Ureter (tissue), 1 donor: ENCODE data around the gene ZNF804B. TPM values are rescaled to one million over a fixed set of nuclear protein-coding genes. Genes with fewer than 3 reads are reported as not detected.

Experiments used
- DNase-seq: peaks from one replicate; pipeline ENCODE4 v3.0.0-alpha.2; 2020; ENCODE audit warnings: low spot score
- total RNA-seq: library from RNA; stranded (reverse); gene quantifications from one replicate; pipeline ENCODE4 v1.2.4, GENCODE V29; 2023
- donor health status: DM: yes; HTN: yes; CAD: no.

Gene ZNF804B
- not detected for total RNA-seq

DNA sequence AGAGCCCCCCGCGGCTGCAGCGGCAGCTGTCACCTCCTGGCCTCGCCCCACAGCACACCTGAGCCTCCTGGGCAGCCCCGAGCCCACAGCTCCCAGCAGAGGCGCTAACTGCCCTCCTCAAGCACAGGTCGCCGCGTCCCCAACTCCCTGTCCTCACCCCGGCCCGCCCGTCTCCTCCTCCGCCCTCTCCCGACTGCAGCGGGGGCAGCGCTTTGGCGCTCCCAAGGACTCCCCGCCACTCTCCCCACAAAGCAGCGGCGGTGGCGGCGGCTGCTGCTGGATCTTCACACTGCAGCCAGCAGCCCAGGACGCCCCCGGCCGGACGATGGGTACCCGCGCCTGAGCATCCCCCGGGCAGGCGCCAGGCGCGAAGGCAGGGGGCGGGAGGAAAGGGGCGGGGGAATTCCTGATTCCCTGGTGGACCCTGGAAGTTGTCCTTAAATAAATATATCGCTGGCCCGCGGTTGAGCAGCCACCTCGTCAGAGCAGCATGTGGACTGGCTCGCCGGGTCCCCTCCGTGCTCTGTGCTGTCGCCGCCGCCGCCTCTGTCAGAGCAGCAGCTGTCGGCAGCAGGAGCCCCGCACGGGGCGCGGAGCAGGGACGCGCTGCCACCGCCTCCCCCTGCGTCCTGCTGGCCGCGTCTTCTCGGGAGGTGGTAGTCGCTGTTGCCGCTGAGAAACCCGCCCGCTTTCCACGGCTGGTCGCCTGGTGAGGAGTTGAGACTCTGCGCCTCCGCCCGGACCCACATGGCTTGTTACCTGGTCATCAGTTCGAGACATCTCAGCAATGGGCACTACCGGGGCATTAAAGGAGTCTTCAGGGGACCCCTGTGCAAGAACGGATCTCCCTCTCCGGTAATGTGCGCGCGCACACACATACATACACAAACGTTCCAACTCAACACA is at the start of gene ZNF804B:
Gene ZNF804B, plus strand, starts transcription at position 471 of the 906 bp plus-strand sequence. Its CDS starts 277 bp downstream, at position 748.
- no peak for DNase-seq

DNA sequence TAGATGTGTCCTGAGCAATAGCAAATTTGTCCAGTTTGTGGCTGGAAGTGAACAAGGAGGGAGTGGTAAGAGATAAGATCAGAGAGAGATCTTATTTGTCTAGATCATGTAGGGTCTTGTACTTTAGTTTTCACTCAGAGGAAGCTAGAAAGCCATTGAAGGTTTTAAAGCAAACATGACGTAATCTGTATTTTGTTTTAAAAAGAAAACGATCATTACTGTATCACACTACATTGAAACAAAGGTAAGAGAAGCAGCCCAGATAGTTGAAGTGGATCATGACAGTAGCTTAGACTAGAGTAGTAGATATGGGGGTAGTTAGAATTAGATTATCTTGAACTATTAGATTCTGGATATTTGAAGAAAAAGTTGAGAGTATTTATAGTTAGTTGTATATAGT is 23.6 kb upstream of the ZNF804B start:
- no peak for DNase-seq

DNA sequence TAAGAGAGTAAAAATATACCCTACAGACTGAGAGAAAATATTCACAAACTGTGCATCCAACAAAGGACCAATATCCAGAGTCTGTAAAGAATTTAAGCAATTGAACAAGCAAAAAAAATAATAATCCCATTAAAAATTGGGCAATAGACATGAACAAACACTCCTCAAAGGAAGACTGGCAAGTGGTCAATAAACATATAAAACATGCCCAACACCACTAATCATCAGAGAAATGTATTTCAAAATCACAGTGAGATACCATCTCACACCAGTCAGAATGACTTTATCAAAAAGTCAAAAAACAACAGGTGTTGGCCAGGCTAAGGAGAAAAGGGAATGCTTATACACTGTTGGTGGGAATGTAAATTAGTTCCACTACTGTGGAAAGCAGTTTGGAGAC is 21.9 kb upstream of the ZNF804B start:
- DNase-seq = no peak

DNA sequence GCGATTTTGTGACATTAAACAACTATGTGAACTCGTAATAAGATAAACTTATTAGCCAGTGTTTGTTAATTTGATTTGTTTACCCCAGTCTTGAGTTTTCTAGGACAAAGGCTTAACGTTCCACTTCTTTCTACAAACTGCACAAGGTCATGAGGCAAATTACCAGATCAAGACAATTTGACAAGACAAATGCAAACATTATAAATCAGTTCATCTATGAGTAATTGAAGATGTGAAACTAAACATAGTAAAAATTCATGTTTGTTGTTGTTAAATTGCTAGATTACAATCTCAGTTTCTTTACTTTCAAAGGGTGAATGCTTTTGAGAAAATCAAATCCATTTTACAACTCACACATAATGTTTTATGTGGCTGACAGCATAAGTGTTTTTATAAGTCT is 13.4 kb upstream of the ZNF804B start:
- no peak for DNase-seq

DNA sequence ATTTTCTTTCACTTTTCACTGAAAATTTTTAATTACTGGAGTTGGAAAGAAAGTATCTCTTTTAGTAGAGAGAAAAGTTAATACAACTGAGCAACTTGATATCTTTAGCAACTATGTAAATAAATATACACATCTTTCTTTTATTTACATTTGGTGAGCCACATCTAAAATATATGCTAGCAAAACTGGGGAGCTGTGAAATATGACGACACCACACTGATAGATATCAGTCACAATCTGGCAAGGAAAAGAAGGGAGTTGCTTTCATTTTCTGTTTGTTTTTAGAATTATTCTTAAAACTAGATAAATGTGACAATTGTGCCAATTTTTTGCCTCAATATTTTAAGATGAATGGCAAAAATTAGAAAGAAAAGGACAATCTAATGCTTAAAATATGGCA is 2.7 kb upstream of the ZNF804B start:
- no peak for DNase-seq

DNA sequence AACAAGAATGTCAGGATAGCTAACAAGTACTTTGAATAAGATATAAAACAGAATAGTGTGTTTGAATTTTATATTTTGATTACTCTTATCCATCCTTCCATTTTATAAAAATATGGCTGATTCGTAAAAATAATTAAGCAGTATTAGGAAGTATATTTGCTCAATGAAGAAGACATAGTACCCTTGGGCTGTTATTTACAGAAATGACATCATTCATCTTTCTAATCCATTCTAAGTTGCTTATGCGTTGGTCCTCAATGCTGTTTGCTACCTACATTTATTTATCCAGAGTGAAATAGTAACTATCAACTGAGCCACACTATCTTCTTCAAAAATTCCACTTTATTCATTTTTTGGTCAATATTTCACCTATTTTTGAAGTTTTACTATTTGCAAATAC is 2.1 kb upstream of the ZNF804B start:
- DNase-seq = no peak

DNA sequence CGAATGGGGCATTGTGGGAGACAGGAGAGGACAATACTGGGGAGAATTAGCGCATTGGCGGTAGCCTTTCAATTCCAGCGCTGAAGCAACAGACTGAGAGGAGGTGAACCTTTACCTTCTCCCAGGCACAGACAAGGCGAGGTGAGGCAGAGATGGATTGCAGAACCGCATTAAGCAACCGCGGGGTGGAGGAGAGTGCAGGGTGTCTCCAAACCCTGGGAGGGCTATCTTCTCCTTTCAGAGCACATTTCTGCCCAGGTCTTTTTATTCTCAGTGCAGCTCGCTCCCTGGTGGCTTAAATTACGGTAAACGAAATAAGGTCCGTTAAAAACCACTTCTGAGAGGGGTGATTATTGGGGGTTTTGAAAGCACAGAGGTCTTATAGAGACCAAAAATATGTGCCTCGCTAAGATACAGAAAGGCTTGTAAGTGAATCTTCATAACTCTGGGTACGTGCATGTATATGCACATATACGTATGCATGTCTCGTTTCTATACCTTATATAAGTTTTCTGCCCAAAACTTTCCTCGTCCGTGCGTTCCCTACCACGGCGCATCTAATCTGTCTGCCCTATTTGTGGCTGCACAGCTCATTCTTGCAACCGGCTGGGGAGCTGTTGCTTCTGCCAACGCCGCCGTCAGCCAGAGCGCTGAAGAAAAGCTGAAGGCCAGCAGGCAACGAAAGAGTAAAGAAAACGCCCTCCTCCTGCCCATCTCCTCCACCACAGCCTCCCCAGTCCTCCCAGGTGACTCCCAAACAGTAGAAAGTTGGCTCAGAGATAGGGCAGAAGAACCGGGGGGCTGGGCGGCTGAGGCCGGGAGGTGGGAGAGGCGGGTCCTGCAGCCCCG is 895 bp upstream of the ZNF804B start:
- no peak for DNase-seq

DNA sequence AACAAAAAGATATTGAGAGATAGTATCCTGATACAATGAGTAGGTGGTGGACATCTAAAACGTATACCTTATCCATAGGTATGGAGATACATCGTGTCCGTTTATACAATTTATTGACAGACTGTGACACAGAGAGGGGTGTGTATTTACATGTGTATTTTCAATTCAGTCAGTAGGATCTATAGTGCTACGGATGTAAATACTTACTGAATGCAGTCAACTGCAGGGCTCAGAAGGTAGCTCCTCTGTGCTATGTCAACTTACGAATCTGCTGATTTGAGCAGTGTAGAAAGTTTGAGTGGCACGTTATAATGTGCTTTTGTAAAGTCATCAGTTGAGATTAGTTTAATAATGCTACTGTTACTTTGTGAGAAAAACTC is 626 bp downstream of the ZNF804B start:
- no peak for DNase-seq

DNA sequence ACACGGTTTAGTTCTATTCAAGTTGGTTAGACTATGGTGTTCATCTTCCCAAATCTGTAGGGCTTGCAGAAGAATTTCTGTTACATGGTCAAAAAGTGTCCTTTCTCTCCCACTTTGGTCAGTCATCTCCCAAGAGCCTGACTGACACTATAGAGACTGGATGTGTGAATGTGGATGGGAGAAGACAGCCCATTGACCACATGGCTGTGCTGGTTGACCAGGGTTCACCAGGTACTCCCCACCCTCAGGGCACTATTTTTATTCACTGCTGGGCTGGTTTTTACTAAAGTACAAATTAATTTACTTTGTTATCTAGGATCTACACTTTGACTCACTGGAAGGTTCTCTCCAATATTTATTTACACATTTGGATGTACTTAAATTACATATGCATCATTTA is 2.3 kb downstream of the ZNF804B start:
- no peak for DNase-seq

DNA sequence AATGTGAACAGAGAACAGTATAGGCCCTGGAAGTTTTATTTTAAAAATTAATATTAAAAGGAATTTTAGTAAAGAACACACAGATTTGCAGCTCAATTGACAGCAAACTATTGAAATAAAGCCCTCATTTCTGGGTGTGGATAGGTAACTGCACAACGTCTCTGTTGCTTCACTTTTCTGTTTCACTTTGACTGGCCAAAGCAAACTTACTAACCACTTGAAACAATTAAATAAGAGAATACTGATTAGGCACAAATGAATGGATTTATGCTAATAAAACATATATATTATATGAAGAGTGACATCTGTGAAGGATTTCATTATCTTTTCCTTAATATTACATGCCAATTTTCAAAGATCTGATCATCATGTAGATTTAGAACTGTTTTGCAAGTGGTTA is 11.9 kb downstream of the ZNF804B start:
- DNase-seq = no peak

DNA sequence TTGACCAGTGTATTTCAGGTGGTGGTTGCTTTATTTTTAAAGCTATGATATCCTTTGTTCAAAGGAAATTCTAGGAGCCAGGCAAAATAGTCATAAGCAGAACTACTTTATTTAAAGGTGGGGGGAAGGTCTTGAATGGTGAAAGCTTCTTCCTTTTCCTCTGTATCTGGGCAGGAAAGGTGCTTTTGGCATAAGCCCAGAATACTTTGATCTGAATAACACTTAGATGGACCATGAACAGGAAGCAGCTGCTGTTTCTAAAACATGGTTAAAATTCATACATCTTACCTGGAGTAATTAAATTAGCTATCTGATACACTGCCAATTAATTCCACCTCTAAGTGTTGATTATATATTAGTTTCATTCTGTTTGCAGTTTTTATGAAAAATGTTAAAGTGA is 13.3 kb downstream of the ZNF804B start:
- no peak for DNase-seq

DNA sequence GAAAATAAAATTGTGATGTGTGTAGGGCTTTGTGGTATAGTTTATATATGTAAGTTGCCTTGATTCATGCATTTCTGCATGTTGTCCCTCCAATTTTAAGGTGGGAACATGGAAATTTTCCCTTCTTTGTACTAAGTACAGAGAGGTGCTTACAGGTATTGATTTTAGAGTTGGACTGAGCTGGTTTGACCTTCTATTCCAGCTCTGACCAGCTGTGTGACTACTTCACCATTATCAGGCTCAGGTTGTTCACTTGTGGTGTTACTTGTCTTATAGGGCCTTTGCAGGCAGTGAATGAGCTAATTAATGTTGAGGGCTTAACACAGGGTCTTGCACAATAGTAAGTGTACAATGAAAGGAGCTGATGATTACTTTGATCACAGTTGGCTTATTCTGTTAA is 16.3 kb downstream of the ZNF804B start:
- no peak for DNase-seq

DNA sequence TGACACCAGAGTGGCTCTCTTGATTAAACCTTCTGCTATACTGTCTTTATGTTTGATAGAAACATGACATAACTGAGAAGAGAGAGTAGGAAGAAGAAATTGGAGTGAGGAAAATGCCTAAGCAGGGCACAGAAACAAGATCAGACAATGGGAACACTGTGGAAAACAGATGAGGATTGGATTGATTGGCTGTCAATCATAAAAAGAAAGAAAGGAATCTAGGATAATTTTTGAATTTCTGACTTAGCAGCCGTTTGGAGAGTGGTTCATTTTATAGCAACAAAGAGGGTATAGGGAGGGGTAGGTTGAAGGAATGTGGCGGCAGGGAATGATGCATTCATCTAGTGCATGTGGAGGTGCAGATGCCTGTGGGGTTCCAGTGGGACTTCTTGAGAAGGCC is 28.3 kb downstream of the ZNF804B start:
- no peak for DNase-seq

DNA sequence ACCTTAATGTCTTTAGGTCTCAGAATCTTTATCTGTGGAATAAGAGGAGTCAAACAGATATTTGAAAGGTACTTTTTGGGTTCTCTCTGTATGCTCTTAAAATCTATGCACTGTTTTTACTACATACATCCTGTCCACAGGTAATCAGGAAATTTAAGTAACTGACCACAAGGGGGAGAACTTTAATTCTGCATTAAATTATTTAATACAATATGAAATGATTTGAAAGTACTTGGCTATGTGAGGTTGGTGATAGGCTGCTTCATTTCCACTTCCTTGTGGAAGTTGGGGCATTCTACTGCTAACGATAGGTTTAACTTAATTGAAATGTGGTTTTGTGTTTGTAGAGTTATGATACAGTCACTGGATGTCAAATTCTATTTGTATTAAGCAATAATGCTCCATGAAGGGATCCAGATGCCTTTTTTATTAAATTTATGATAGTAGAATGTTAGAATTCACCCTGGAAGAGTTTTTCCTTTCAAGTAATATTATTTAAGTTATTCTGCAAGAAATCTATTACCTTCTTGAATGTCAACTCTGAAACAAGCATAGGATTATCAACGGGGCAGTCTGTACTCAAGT is 30.1 kb downstream of the ZNF804B start:
- DNase-seq = no peak

DNA sequence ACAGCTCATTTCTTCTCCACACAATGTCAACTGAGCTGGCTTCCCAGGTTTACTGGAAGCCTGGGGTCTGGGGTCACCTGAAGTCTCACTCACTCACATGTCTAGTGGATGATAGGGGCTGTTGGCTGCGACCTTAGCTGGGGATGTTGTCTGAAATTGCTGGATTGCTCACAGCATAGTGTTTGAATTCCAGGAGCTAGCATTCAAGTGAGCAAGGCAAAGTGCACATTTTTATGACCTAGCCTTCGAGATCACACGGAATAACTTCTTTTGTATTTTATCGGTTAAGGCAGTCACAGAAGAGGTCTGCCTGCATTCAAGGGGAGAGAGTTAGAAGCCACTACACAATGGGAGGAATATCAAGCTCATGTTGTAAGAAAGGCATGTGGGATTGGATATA is 32.4 kb downstream of the ZNF804B start:
- DNase-seq = no peak

DNA sequence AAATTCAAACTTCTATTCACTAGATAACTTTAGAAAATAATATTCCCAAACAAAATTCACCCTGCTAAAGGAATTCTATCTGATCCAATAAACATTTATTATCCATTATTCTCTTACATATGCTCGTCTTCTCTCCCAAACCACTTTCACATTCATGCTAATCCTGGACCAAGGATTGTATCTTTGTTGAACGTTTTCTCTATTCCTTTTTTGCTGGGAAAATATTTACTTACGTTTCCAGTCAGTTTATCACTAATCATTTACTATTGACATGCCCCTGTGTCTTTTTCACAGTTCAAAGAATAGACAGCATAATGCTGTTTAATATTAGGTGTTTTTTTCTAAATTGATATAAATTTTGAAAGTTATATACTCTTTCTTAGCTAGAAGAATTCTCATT is 32.9 kb downstream of the ZNF804B start:
- no peak for DNase-seq

DNA sequence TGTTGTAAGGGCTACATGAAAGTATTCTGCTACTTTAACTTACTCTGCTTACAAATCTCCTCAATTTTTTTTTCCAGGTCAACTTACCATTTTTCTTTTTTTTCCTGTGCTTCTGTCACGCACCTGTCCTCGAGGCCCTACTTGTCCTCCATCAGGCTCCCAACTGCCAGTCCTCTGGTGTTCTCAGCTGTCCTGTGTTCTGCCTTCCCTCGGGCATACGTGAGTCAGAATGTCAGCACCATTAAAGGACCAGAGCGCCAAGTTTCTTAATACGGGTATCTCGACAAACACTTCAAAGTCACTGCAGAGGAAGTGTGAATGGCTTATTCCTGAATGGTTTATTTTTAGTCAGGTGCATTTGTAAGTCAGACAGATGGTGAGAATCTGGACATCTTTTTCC is 36.1 kb downstream of the ZNF804B start, which contains the start of gene TEX47:
Gene TEX47, minus strand, starts transcription at position 185 of the 400 bp plus-strand sequence. CDS start 795 bp downstream, outside the sequence.
- DNase-seq = no peak

DNA sequence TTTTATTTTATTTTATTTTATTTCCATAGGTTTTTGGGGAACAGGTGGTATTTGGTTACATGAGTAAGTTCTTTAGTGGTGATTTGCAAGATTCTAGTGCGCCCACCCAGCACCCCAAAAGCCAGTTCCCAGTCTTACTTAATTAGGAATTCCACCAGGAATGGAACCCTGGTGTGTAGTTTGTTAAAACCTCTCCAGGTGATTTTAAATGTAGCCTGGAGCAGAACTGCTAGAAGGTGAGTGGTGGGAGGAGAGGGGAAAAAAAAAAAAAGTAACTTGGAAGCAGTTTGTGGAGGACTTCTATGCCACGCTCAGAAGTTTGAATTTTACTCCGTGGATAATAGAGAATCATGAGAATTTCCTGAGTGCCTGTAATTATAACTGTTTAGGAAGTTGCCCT is 41.5 kb downstream of the ZNF804B start:
- DNase-seq = no peak

DNA sequence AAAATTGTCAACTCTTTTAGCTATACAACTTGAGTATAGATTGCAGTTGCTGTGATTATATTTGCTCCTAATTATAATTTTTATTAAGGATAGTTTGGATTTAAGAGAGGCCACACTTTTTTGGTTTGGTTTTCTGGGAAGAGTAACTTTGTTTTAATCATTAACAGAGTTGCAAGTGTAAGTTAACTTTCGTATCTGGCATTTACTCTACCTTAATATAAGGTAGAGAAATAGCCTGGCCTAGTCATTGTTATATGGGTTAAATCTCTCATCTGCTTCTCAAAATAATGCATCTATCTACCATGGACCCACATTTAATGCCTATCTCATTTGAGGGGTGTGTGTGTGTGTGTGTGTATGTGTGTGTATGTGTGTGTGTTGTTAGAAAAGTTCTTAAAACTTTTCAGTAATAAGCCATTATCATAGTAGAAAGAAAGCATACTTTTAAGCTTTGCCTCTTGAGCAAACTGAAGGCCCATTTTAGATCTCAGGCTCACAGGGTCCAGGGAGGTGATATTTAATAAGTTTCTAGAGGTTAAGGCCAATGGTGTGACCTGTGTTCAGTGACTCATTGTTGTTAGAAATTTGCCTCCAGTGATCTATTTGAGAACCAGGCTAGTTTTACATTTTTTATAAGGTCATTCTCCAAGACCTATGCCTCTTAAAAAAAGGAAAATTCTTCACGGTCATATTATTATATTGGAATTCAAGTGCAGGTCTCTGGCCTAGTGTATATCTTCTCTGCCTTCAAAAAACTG is 47.0 kb downstream of the ZNF804B start:
- no peak for DNase-seq

DNA sequence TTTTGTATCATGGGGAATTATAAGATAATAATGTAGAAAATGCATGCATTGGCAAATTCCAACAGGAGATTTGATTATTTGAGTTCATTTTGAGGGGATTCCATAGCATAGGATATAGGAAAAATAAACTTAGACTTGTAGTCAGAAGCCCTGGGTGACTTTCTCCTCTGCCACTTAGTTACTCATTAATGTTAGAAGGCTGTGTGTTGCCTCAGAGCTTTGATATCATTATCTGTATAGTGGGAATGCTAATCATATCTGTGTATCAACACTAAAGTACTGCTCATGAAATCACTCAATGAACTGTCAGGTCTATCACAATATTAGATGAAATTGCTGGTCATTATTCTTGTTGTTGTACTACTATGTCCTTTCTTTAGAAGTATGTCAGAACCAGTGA is 59.1 kb downstream of the ZNF804B start:
- DNase-seq = no peak

DNA sequence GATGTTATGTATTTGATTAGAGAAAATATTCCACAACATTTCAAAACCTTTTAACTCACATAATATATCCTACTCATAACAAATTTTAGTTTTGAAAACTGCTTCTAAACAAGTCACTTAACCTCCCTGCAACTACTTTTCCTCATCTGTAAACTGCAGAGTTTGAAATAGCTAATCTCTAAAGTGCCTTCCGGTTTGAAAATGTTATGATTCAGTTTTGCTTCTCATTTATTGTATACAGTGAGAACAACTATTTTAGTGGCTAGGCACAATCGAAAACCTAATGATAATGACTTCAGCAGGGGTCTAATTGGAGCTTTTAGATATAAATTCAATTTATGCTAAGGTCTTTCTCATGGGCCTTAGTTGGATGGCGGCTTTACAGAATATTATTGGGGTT is 66.7 kb downstream of the ZNF804B start:
- no peak for DNase-seq
